RPMI7951 (cell line): ENCODE measurements around the gene RBMS3. TPM values are rescaled to one million over a fixed set of nuclear protein-coding genes. Genes with fewer than 3 reads are reported as not detected.

ENCODE experiments used
- DNase-seq: peaks from one replicate; pipeline ENCODE4 v3.0.0-alpha.2; 2012; ENCODE audit warnings: low read depth
- total RNA-seq: library from RNA; depleted of rRNA; stranded (reverse); fragments of >200 nt; shearing (Covaris generic); gene quantifications from 2 replicates; pipeline ENCODE4 v1.2.3, GENCODE V29; 2014

Gene RBMS3
- total RNA-seq, 1 experiment from 2014 or later, result 22.8 TPM

GRCh38 chr3:29576675-29577074, 295.8 kb downstream of the RBMS3 start:
- no peak for DNase-seq

- no peak for DNase-seq
Observed at GRCh38 chr3:29577250-29577649, 296.4 kb downstream of the RBMS3 start.

GRCh38 chr3:29581311-29581710, 300.4 kb downstream of the RBMS3 start:
- no peak for DNase-seq

- DNase-seq, result no peak
Observed at GRCh38 chr3:29582273-29582672, 301.4 kb downstream of the RBMS3 start.

GRCh38 chr3:29583861-29584260, 303.0 kb downstream of the RBMS3 start:
- no peak for DNase-seq

- DNase-seq, result no peak
Observed at GRCh38 chr3:29585368-29585767, 304.5 kb downstream of the RBMS3 start.

- no peak for DNase-seq
Observed at GRCh38 chr3:29587340-29587739, 306.5 kb downstream of the RBMS3 start.

- no peak for DNase-seq
Observed at GRCh38 chr3:29590012-29590411, 309.1 kb downstream of the RBMS3 start.

- DNase-seq, result no peak
Observed at GRCh38 chr3:29590461-29590860, 309.6 kb downstream of the RBMS3 start.

GRCh38 chr3:29591579-29591978, 310.7 kb downstream of the RBMS3 start:
- no peak for DNase-seq

GRCh38 chr3:29593802-29594201, 312.9 kb downstream of the RBMS3 start:
- no peak for DNase-seq

GRCh38 chr3:29594261-29594660, 313.4 kb downstream of the RBMS3 start:
- no peak for DNase-seq

- DNase-seq, result peak; percentile 28
Observed at GRCh38 chr3:29597376-29598008, 316.6 kb downstream of the RBMS3 start.

- DNase-seq, result no peak
Observed at GRCh38 chr3:29601861-29602585, 321.2 kb downstream of the RBMS3 start.

GRCh38 chr3:29605845-29606244, 325.0 kb downstream of the RBMS3 start:
- peak; percentile 35 for DNase-seq

- DNase-seq, result no peak
Observed at GRCh38 chr3:29606416-29606815, 325.5 kb downstream of the RBMS3 start.

GRCh38 chr3:29608414-29609327, 327.8 kb downstream of the RBMS3 start:
- no peak for DNase-seq

GRCh38 chr3:29609328-29609811, 328.5 kb downstream of the RBMS3 start:
- no peak for DNase-seq

- no peak for DNase-seq
Observed at GRCh38 chr3:29610781-29611180, 329.9 kb downstream of the RBMS3 start.

- no peak for DNase-seq
Observed at GRCh38 chr3:29611252-29611651, 330.4 kb downstream of the RBMS3 start.

GRCh38 chr3:29612536-29612935, 331.7 kb downstream of the RBMS3 start:
- DNase-seq, result no peak

GRCh38 chr3:29614954-29615353, 334.1 kb downstream of the RBMS3 start:
- no peak for DNase-seq
